ENCODE data around the gene SLC35F5. TPM values are rescaled to one million over a fixed set of nuclear protein-coding genes. Genes with fewer than 3 reads are reported as not detected.

The SLC35F5 gene
- total RNA-seq, 1 donor from 2014 or later, result 30.6 TPM

DNA sequence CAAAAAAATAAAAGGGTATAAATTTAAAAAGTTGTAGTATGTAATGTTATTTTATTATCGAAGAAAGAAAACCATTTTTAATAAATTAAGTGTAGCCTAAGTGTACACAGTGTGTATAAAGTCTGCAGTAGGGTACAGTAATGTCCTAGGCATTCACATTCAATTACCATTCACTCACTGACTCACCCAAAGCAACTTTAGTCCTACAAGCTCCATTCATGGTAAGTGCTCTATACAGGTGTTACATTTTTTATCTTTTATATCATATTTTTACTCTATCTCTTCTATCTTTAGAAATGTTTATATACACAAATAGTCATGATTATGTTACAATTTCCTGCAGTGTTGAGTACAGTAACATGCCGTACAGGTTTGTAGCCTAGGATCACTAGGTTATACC lies 69.9 kb downstream of the SLC35F5 start:
- TF ChIP-seq, protein P1, sequence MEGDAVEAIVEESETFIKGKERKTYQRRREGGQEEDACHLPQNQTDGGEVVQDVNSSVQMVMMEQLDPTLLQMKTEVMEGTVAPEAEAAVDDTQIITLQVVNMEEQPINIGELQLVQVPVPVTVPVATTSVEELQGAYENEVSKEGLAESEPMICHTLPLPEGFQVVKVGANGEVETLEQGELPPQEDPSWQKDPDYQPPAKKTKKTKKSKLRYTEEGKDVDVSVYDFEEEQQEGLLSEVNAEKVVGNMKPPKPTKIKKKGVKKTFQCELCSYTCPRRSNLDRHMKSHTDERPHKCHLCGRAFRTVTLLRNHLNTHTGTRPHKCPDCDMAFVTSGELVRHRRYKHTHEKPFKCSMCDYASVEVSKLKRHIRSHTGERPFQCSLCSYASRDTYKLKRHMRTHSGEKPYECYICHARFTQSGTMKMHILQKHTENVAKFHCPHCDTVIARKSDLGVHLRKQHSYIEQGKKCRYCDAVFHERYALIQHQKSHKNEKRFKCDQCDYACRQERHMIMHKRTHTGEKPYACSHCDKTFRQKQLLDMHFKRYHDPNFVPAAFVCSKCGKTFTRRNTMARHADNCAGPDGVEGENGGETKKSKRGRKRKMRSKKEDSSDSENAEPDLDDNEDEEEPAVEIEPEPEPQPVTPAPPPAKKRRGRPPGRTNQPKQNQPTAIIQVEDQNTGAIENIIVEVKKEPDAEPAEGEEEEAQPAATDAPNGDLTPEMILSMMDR (conservative IDR thresholded peaks at IDR 0.05), result no peak

DNA sequence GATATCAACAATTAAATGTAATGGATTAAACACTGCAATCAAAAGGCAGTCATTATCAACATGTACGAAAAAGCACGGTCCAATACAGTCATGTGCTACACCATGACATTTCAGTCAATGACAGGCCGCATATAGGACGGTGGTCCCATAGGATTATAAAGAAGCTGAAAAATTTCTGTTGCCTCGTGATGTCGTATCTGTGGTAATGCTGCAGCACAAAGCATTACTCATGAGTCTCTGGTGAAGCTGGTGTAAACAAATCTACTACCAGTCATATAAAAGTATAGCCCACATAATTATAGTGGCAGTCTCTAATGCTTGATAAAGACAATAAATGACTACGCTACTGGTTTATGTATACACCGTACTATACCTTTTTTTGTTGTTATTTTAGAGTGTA lies 71.0 kb downstream of the SLC35F5 start:
- no peak overlapping the region for H3K4me3 Mint-ChIP-seq
- H3K9me3 Mint-ChIP-seq, result no peaks in the 10 kb centered on the region
- no peaks in the 10 kb centered on the region for H3K36me3 Mint-ChIP-seq (ENCODE audit: low read depth)
- TF ChIP-seq, protein P1 (conservative IDR thresholded peaks at IDR 0.05), result no peak
- H3K4me1 Mint-ChIP-seq, result no peaks in the 10 kb centered on the region
- no peak overlapping the region for H3K27ac Mint-ChIP-seq (ENCODE audit: unreplicated experiment)
- no peak for DNase-seq (ENCODE audit: low read depth, low spot score)
- peaks cover 7% of the 10 kb centered on the region for H3K27me3 Mint-ChIP-seq (ENCODE audit: low read depth)

More for the DNA sequence above, 69.9 kb downstream of the SLC35F5 start:
- Mint-ChIP-seq H3K27ac (ENCODE audit: unreplicated experiment) (no peak overlapping the region), H3K4me3 (no peak overlapping the region), H3K4me1 (no peaks in the 10 kb centered on the region), H3K9me3 (no peaks in the 10 kb centered on the region), H3K36me3 (ENCODE audit: low read depth) (no peaks in the 10 kb centered on the region), H3K27me3 (ENCODE audit: low read depth) (peaks cover 9% of the 10 kb centered on the region)
- no peak for DNase-seq (ENCODE audit: low read depth, low spot score)

DNA sequence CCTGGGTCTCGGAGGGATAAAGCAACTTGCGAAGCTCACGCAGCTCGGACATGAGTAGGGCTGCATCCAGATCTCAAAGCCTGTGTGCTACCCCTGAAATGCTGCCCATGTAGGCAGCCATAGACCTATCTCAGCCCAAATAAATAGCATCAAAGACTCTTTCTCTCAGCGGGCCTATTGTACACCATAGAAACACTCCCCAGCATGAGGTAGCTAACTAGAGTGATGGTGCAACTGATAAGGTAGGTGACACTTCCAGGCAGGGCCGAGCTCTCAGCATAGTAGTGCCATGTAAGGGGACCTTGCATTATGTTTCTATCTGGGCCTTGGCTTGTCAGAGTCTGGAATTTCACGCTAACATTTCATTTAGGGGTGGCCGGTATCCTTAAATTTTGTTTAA lies 77.0 kb downstream of the SLC35F5 start:
- Mint-ChIP-seq H3K4me1 (no peaks in the 10 kb centered on the region), H3K36me3 (ENCODE audit: low read depth) (no peaks in the 10 kb centered on the region), H3K27ac (ENCODE audit: unreplicated experiment) (no peak overlapping the region), H3K9me3 (no peaks in the 10 kb centered on the region), H3K27me3 (ENCODE audit: low read depth) (peaks cover 6% of the 10 kb centered on the region), H3K4me3 (no peak overlapping the region)
- DNase-seq (ENCODE audit: low read depth, low spot score), result no peak
- TF ChIP-seq, protein P1 (conservative IDR thresholded peaks at IDR 0.05), result no peak

DNA sequence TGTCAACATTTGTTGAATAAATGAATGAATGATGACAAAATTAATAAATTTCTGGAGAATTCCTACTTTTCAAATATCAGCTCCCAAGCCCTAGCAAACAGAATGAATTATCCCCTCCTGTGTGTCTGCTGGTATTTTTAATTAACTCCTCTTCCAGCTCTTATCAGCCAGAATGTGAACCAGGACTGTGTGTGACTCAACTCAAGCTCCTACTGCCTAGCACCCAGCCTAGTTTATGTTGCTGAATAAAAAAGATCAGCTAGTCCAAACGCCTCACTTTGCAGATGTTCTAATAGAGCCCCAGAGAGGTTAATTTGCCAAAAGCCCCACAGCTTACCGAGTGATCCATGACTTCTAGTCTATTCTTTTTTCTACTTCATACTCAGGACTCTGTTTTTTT lies 79.1 kb downstream of the SLC35F5 start:
- TF ChIP-seq, protein P1 (conservative IDR thresholded peaks at IDR 0.05), result no peak
- Mint-ChIP-seq H3K4me1 (no peaks in the 10 kb centered on the region), H3K27ac (ENCODE audit: unreplicated experiment) (no peak overlapping the region), H3K4me3 (no peak overlapping the region), H3K27me3 (ENCODE audit: low read depth) (peaks cover 6% of the 10 kb centered on the region), H3K9me3 (no peaks in the 10 kb centered on the region), H3K36me3 (ENCODE audit: low read depth) (no peaks in the 10 kb centered on the region)
- DNase-seq (ENCODE audit: low read depth, low spot score), result no peak

DNA sequence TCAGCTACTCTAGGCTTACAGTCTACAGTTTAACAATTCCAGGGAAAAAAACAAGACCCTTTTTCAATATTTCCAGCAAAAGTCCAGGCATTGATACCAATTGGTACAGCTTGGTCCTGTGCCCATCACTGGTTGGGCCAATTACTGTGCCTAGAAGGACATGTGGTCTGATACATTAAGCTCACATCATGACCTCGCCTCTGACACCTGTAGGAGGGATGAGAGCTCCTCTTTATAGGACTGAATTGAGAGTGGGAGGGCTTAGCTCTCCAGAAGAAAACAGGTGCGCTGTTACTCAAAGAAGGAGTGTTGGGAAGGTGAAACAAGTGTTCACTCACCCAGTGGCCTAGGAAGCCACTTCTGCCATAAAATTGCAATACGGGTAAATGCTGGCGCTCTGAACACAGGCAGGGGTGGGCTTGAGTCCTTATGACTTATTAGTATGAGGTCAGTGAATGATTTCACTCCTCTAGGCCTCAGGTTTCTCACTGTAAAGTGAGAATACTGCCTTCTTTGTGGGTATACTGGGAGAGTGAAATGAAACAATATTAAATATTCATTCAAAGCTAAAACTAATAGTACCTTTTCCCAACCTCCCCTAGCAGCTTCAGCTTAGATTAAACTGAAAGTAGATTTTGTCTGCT lies 79.7 kb downstream of the SLC35F5 start:
- Mint-ChIP-seq H3K4me1 (no peaks in the 10 kb centered on the region), H3K36me3 (ENCODE audit: low read depth) (no peaks in the 10 kb centered on the region), H3K9me3 (no peaks in the 10 kb centered on the region), H3K27ac (ENCODE audit: unreplicated experiment) (no peak overlapping the region), H3K27me3 (ENCODE audit: low read depth) (peaks cover under 1% of the 10 kb centered on the region), H3K4me3 (no peak overlapping the region)
- no peak for DNase-seq (ENCODE audit: low read depth, low spot score)
- TF ChIP-seq, protein P1 (conservative IDR thresholded peaks at IDR 0.05), result no peak
